Mesenchymal stem cell (in vitro differentiated cells and primary cell): ENCODE data around the gene CYP2W1.

Experiments used
- DNase-seq: peaks from one replicate; pipeline ENCODE4 v3.0.0-alpha.2; 2013
- H2AFZ ChIP-seq: one replicate; pipeline ENCODE4 v1.6.1; 2013; ENCODE audit warnings: low read depth, mild to moderate bottlenecking, control low read depth, inconsistent platforms, low read length, moderate library complexity
- H2AK5ac ChIP-seq: 2 replicates; pipeline ENCODE4 v1.6.1; 2013; ENCODE audit warnings: low read length, moderate library complexity, mild to moderate bottlenecking, inconsistent platforms; ENCODE audit not compliant: severe bottlenecking
- H2BK120ac ChIP-seq: one replicate; pipeline ENCODE4 v1.6.1; 2013; ENCODE audit warnings: low read depth, mild to moderate bottlenecking, inconsistent platforms, low read length, moderate library complexity
- H2BK12ac ChIP-seq, 2 experiments: one replicate each; pipeline ENCODE4 v1.6.1; 2013; ENCODE audit warnings: inconsistent platforms in 2 of 2, low read length in 2 of 2, mild to moderate bottlenecking in 2 of 2, moderate library complexity in 2 of 2, control low read depth in 1 of 2
- H2BK15ac ChIP-seq: one replicate; pipeline ENCODE4 v1.6.1; 2013; ENCODE audit warnings: mild to moderate bottlenecking, low read depth, inconsistent platforms; ENCODE audit not compliant: poor library complexity, severe bottlenecking
- H2BK5ac ChIP-seq: 2 replicates; pipeline ENCODE4 v1.6.1; 2013; ENCODE audit warnings: low read depth, mild to moderate bottlenecking, low read length, control low read depth, inconsistent platforms; ENCODE audit not compliant: poor library complexity, severe bottlenecking
- H3K14ac ChIP-seq, 2 experiments: one replicate each; pipeline ENCODE4 v1.6.1; 2013; ENCODE audit warnings: inconsistent platforms in 2 of 2, low read length in 2 of 2, control low read depth in 1 of 2, mild to moderate bottlenecking in 1 of 2, moderate library complexity in 1 of 2
- H3K18ac ChIP-seq, 2 experiments: one replicate each; pipeline ENCODE4 v1.6.1; 2013; ENCODE audit warnings: inconsistent platforms in 2 of 2, low read length in 2 of 2, control low read depth in 1 of 2, low read depth in 1 of 2, mild to moderate bottlenecking in 1 of 2
- H3K23ac ChIP-seq, 2 experiments: one replicate each; pipeline ENCODE4 v1.6.1; 2013; ENCODE audit warnings: inconsistent platforms in 2 of 2, low read length in 2 of 2, mild to moderate bottlenecking in 2 of 2, moderate library complexity in 2 of 2, control low read depth in 1 of 2
- H3K27ac ChIP-seq: 2 replicates; pipeline ENCODE4 v1.5.1; 2013; ENCODE audit warnings: mild to moderate bottlenecking, moderate library complexity, low read length, control low read depth, inconsistent platforms; ENCODE audit not compliant: poor library complexity, severe bottlenecking
- H3K27me3 ChIP-seq, 2 experiments: 2 replicates each; pipeline versions ENCODE4 v1.6.1 to v1.7.0; 2013; ENCODE audit warnings: low read length in 2 of 2, mild to moderate bottlenecking in 2 of 2, moderate library complexity in 2 of 2, control low read depth in 1 of 2, inconsistent platforms in 1 of 2; ENCODE audit not compliant: control insufficient read depth in 1 of 2, insufficient read depth in 1 of 2
- H3K36me3 ChIP-seq, 2 experiments: 2 replicates each; pipeline versions ENCODE4 v1.6.1 to v1.7.0; 2013; ENCODE audit warnings: low read length in 2 of 2, control low read depth in 1 of 2, inconsistent platforms in 1 of 2, low read depth in 1 of 2, mild to moderate bottlenecking in 1 of 2; ENCODE audit not compliant: insufficient read depth in 2 of 2, control insufficient read depth in 1 of 2
- H3K4ac ChIP-seq, 2 experiments: one replicate each; pipeline ENCODE4 v1.6.1; 2013; ENCODE audit warnings: inconsistent platforms in 2 of 2, low read length in 2 of 2, mild to moderate bottlenecking in 2 of 2, moderate library complexity in 2 of 2, control low read depth in 1 of 2, low read depth in 1 of 2
- H3K4me1 ChIP-seq: 2 replicates; pipeline ENCODE4 v1.6.1; 2013; ENCODE audit warnings: low read depth, low read length, control low read depth; ENCODE audit not compliant: control insufficient read depth, insufficient read depth
- H3K4me2 ChIP-seq: 2 replicates; pipeline ENCODE4 v1.6.1; 2013; ENCODE audit warnings: low read length, mild to moderate bottlenecking, inconsistent platforms; ENCODE audit not compliant: poor library complexity, severe bottlenecking
- H3K4me3 ChIP-seq, 2 experiments: 2 replicates each; pipeline versions ENCODE4 v1.5.1 to v1.7.0; 2013; ENCODE audit warnings: low read length in 2 of 2, mild to moderate bottlenecking in 2 of 2, control low read depth in 1 of 2, low read depth in 1 of 2; ENCODE audit not compliant: insufficient read depth in 1 of 2
- H3K79me1 ChIP-seq: replicated peaks from 2 replicates; pipeline ENCODE4 v1.6.1; 2013; ENCODE audit warnings: mild to moderate bottlenecking, control low read depth, low read length, inconsistent platforms; ENCODE audit not compliant: poor library complexity, severe bottlenecking
- H3K9ac ChIP-seq: 2 replicates; pipeline ENCODE4 v1.7.0; 2013; ENCODE audit warnings: mild to moderate bottlenecking, low read length, moderate library complexity
- H3K9me3 ChIP-seq: 2 replicates; pipeline ENCODE4 v1.7.0; 2013; ENCODE audit warnings: mild to moderate bottlenecking, low read length; ENCODE audit not compliant: control insufficient read depth
- H4K8ac ChIP-seq: one replicate; pipeline ENCODE4 v1.6.1; 2013; ENCODE audit warnings: inconsistent platforms, mild to moderate bottlenecking, low read length, moderate library complexity
- H4K91ac ChIP-seq: one replicate; pipeline ENCODE4 v1.6.1; 2013; ENCODE audit warnings: mild to moderate bottlenecking, low read length, inconsistent platforms
- WGBS: methylation state at CpG from one replicate; pipeline ENCODE4 v1.1.7; 2013; ENCODE audit warnings: mixed read lengths; 5-methylcytosine and 5-hydroxymethylcytosine counted together

The CYP2W1 gene

GRCh38 chr7:990352-990932, 7.5 kb downstream of the CYP2W1 start:
- H3K23ac ChIP-seq: no peak overlapping the region
- no peak overlapping the region for H2BK5ac ChIP-seq
- H3K4me3 ChIP-seq: no peak overlapping the region
- H3K18ac ChIP-seq: no peak overlapping the region
- H2BK15ac ChIP-seq: no peak overlapping the region
- no peak overlapping the region for H3K4ac ChIP-seq
- H2BK120ac ChIP-seq: no peak overlapping the region
- peaks cover 0 to 41% of the 10 kb centered on the region in 2 experiments for H3K27me3 ChIP-seq
- H3K4me1 ChIP-seq: peaks cover 45% of the 10 kb centered on the region
- H3K36me3 ChIP-seq: peaks cover 0 to 10% of the 10 kb centered on the region in 2 experiments
- no peak overlapping the region for H4K8ac ChIP-seq
- H3K4me2 ChIP-seq: no peak overlapping the region
- no peaks in the 10 kb centered on the region for H3K9me3 ChIP-seq
- no peak for DNase-seq
- H3K79me1 ChIP-seq: no peaks in the 10 kb centered on the region
- H3K9ac ChIP-seq: no peak overlapping the region
- no peak overlapping the region for H2BK12ac ChIP-seq
- H3K14ac ChIP-seq: peak overlapping the region in 1 of 2 experiments; percentile 46
- no peak overlapping the region for H3K27ac ChIP-seq
- no peak overlapping the region for H2AK5ac ChIP-seq
- no peak overlapping the region for H4K91ac ChIP-seq
- no peak overlapping the region for H2AFZ ChIP-seq
- 90% methylated on average over 31 of the region's 36 CpGs for WGBS

- H3K4me2 ChIP-seq: no peak overlapping the region
- no peak overlapping the region for H2BK12ac ChIP-seq
- 85% methylated on average over 33 of the region's 35 CpGs for WGBS
Observed at GRCh38 chr7:990933-991728, 8.2 kb downstream of the CYP2W1 start.

GRCh38 chr7:991729-992656, 9.0 kb downstream of the CYP2W1 start:
- no peak overlapping the region for H3K18ac ChIP-seq
- H2BK5ac ChIP-seq: no peak overlapping the region
- no peak overlapping the region for H3K4me2 ChIP-seq
- no peak overlapping the region for H3K9ac ChIP-seq
- H2AFZ ChIP-seq: no peak overlapping the region
- H3K23ac ChIP-seq: no peak overlapping the region
- no peak overlapping the region for H2AK5ac ChIP-seq
- H3K14ac ChIP-seq: no peak overlapping the region
- H2BK15ac ChIP-seq: no peak overlapping the region
- H2BK120ac ChIP-seq: no peak overlapping the region
- H4K8ac ChIP-seq: no peak overlapping the region
- peaks cover 33% of the 10 kb centered on the region for H3K4me1 ChIP-seq
- H3K79me1 ChIP-seq: peaks cover 3% of the 10 kb centered on the region
- WGBS: 93% methylated on average over 30 of the region's 34 CpGs
- H3K9me3 ChIP-seq: no peaks in the 10 kb centered on the region
- no peak overlapping the region for H3K27ac ChIP-seq
- H3K27me3 ChIP-seq: peaks cover 0 to 26% of the 10 kb centered on the region in 2 experiments
- peaks cover 0 to 24% of the 10 kb centered on the region in 2 experiments for H3K36me3 ChIP-seq
- H3K4ac ChIP-seq: no peak overlapping the region
- no peak overlapping the region for H2BK12ac ChIP-seq
- DNase-seq: no peak
- H3K4me3 ChIP-seq: no peak overlapping the region
- no peak overlapping the region for H4K91ac ChIP-seq

More at GRCh38 chr7:990933-991728, 8.2 kb downstream of the CYP2W1 start:
- Histone ChIP-seq H3K27me3 (peaks cover 0 to 35% of the 10 kb centered on the region in 2 experiments), H2BK15ac (no peak overlapping the region), H3K27ac (no peak overlapping the region), H2BK120ac (no peak overlapping the region), H4K91ac (no peak overlapping the region), H2BK5ac (no peak overlapping the region), H3K79me1 (no peaks in the 10 kb centered on the region), H2AFZ (no peak overlapping the region), H2AK5ac (no peak overlapping the region), H3K4me3 (no peak overlapping the region), H3K23ac (no peak overlapping the region), H3K36me3 (peaks cover 0 to 17% of the 10 kb centered on the region in 2 experiments), H3K4me1 (peaks cover 40% of the 10 kb centered on the region), H3K18ac (no peak overlapping the region), H3K4ac (no peak overlapping the region), H3K9ac (no peak overlapping the region), H4K8ac (no peak overlapping the region), H3K14ac (no peak overlapping the region), H3K9me3 (no peaks in the 10 kb centered on the region)
- DNase-seq: no peak
